Anterior cingulate cortex (tissue), 58 donors: Measurements from ENCODE around the gene RRBP1.
A peak's percentile ranks its signal among the peaks of the same experiment; 100 is the strongest.
"Not testable (repeated sequence)": the region's sequence is repeated elsewhere in the genome, so short reads cannot be mapped to it uniquely, and the experiment has no call there.

Experiments
- DNase-seq, 58 donors: peaks; one replicate each; lab custom pipeline; 2025; lab: John Stamatoyannopoulos, UW

The RRBP1 gene

DNA sequence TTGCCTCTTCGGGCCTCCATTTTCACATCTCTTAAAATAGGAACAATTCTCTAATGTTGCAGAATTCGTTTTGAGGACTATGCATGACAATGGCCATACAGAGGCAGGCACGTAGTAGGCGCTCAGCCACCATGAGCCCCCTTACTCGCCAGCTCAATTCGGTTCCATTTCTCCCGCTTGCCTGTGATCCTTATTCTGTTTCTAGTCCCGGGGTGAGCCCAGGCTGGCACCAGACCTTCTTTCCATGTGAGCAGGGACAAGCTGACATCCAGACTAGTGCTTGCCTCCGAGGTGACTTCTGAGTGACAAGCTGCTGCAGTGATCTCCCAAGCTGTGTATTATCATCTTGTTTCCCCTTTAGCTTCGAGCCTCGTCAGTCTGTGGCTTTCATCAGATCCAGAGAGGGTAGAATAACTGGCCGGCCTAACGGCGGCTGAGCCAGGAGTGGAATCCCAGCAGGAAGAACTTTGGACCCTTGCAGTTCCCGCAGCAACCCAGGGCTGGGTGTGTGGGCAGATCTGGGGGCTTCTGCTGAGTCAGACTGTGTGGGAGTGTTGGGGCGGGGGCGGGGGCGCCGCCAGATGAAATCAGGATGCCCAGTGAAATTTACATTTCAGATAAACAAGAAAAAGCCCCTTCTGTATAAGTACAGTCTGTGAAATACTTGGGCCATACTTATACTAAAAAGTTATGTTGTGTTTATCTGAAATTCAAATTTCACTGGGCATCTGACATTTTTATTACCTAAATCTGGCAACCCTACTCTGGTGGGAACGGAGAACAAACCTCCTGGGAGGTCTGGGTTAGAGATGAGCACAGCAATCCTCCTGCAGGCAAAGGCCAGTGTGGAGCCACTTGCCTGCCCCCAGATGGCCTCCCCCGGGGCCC lies 28.6 kb upstream of the RRBP1 start:
- no peak for DNase-seq

DNA sequence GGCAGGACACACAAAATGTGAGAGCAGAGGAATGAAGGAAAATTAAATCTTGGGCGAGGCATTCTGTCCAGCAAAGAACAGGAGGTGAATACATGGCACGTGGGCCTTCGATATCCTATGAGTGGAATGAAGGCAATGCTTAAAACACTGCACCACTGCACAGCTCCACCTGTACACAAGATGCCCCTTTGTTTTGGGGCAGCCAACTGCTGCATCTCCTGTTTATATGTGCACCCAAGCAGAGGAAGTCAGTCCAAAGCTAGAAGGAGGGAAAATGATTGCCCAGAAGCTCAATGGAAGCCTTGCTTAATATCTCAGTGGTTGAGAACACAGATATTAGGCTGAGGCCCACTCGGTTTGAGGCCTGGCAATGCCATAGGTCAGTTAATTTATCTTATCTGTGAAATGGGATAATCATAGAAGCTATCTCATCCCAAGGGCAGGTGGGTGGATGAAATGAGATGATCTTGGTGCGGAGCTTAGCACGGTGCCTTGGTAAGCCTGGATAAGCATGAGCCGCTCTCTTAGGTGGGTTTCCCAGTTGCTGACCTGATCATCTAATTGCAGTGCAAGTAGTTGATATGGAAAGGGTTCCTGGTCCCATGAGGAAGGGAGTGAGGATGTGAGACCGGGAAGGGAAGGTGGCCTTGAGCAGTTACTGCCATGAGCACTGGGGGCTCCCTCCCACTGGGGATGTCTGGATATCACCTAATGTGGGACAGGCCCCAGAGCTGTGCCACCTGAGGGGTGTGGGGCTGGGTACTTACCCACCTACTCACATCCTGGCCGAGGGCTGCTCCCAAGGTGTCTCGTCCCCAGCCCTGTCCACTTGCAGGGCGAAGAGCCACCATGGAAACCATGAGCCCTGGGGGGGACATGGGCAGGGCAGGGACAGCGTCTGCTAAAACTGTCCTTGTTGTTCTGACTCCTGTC lies 27.6 kb upstream of the RRBP1 start:
- no peak for DNase-seq

DNA sequence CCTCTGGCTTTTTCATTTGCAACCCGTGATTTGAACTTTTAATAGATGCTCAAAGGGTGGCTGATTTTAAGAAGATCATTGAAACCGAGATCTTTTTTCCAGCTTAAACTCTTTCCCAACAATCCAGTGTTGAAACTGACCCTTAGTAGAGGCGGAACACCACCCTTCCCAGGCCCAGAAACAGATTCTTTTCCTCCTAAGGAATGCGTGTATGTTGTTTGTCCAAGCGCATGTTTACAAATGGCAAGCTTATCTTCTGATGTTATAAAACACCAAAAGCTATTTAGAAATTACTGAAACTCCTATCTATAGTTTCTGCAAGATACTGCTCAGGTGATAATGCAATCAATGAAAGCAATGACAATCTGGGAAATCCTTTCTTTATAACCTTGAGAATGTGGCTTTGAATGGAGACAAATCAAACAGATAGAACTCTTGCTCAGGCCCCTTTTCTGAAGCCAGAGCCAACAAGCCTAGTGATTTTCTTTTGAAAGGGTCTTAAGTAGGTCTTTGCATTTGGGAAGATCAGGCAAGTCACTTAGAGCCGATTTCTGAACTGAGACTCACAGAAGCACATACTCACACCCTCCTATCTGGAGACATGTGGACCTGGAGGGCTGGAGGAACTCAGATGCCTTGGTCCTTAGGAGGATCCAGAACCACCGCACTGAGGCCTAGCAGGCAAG lies 26.8 kb upstream of the RRBP1 start:
- no peak for DNase-seq

DNA sequence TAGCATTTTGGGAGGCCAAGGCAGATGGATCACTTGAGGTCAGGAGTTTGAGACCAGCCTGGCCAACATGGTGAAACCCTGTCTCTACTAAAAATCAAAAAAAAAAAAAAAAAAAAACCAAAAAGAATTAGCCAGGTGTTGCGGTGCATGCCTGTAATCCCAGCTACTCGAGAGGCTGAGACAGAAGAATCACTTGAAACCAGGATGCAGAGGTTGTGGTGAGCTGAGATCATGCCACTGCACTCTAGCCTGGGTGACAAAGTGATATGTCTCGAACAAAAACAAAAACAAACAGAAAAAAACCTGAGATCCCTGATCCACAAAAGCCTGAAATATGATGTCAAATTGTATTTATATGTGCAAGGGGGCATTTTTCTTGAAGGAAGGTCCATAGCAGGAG lies 25.9 kb upstream of the RRBP1 start:
- DNase-seq, result not testable (repeated sequence)

DNA sequence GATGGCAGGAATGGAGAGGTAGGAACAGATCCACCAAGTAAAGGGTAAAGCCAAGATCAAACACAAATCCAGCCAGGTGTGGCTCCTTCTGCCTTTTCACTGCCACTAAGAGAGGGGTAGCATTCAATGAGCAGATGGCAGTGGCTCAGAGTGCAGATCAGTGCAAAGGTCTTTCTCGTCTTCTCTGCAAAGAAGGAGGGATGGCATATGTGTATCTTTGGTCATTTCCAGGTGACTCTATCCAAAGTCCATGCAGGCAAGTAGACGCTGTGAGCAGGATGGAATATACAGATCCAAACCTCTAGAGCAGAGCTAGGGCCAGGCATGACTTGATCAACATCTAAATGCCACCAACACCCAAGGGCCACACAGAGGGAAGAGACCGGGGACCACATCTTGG lies 24.6 kb upstream of the RRBP1 start:
- no peak for DNase-seq

DNA sequence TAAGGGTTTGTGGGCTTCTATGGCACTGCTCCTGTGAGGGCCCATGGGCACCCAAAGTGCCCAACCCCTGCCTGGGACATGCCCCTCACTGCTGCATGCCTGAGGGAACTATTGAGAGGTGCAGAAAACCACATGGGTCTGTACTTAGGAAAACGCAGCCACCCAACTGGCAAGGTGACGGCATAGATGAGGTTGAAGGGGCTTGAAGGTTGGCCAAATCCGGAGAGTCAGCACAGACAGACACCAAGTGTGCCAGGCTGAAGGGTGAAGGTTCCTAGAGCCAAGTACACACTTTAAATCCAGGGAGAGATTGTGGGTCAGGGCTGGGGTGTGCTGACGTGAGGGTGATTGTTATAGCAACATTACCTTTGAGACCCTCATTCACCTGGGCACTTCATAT lies 23.9 kb upstream of the RRBP1 start:
- DNase-seq, result no peak

DNA sequence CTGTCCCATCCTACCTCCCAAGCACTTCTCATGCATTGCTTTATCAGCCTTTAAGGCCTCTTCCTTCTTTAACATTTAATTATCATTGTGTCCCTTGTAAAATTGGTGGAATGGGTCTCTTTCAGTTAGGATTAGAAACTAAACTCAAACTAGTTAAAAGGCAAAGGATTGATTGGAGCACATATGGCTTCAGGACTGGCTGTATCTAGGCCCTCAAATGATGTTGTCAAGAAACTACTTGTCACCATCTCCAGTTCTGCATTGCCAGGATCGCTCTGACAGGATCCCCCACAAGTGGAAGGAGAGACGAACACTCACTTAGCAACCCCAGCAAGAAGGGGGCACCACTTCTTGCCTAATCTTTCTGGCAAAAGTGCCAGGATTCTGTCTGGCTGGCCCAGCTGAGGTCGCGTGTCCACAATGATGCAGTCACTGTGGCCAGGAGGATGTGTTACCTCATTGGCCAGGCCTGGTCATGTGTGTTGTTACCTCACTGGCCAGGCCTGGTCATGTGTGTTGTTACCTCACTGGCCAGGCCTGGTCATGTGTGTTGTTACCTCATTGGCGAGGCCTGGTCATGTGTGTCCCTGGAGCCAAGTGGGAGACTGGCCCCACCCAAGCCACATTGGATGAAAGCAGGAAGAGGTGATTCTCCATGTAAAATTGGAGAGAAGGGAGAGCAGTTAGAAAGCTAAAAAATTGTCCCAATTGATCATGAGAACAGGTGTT lies 22.7 kb upstream of the RRBP1 start:
- DNase-seq, result no peak

DNA sequence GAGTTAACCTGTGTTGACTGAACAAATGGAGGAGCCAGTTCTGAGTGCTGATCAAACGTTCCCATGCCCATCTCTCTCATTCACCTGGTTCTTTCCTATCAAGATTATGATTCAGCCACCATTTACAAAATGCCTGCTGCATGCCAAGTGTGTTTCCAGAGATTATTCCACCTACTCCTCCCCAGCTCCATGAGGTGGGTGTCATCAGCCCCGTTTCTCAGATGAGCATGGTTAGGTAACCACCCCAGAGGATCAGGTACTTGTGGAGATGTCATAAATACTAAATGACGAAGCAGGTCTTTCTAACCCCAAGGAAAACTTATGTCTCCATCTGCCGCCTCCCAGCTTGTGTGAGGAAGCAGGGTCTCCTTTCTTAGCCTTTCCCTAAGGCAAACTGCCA lies 19.8 kb upstream of the RRBP1 start:
- DNase-seq, result no peak

DNA sequence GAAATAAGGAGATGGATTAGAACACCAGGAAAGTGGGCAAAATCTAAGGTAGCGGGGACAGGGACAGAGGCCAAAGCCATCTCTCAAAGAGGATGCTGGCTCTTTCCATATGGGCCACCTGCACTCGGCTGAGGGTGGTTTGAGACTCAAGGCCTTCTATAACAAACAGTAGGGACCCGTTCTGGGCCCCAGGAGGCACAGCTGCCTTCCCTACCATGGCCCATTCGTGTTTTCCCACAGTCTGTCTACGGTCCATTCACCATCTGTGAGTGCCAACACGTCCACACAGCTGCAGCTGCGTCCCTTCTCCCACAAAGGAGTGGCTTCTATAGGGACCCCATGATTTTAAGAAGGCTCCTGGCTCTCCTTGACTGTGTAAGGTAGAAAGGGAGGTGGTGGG lies 18.6 kb upstream of the RRBP1 start:
- DNase-seq, result no peak

DNA sequence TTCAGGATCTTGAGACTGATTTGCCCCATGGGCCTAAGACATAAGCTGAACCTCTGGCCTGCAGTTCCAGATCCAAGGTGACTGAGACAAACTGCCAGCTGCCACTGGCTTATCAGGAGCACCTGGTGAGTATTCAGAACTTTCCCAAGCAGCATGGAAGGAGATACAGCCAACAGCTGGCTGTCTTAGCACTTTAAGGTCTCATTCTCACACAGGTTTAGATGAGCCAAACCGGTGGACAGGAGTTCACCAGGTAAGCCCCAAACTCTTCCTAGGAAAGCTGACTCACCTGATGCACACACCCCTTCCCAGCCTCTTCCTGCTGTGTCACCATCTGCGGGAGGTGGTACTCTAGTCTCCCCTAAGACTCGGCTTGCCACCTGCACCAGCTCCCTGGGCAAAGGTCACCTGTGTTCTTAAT lies 17.9 kb upstream of the RRBP1 start, which contains the start of gene BANF2:
Gene BANF2 (plus strand): TSS at position 36 of the 421 bp plus-strand sequence. CDS start 25,060 bp downstream, outside the sequence.
- DNase-seq, result no peak

DNA sequence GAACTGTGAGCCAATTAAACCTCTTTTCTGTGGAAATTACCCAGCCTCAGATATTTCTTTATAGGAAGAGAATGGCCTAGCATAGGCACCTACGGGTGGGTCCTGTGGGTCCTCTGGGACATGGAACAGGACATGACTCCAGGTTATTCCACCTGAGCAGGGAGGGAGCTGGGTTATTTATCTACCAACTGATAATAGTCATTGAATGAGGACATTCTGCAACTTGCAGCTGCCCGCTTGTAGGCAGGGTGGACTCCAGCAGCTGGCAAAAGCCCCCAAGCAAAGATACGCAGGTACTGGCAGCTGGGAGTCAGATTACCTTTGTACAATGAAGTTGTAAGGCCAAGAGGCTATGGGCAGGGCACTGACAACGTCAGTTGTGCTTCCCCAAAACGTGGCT lies 16.3 kb upstream of the RRBP1 start:
- DNase-seq, result no peak

DNA sequence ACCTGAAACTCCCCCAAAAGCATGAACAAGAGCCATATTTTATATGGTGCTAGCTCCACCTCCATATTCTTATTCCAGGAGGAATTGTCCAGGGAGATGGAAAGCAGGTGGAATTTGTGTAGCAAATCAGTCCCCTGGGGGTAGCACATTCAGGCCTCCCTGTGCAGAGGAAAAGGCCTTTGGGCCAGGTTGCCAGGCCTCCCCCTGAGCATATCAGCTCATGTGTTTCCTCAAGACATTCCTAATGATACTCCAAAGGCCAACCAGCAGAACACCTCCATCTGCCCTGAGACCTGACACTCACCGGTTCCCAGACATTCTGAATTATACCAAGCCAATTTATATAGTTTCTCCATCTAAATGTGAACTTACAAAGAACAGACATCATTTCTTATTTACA lies 15.1 kb upstream of the RRBP1 start:
- no peak for DNase-seq

DNA sequence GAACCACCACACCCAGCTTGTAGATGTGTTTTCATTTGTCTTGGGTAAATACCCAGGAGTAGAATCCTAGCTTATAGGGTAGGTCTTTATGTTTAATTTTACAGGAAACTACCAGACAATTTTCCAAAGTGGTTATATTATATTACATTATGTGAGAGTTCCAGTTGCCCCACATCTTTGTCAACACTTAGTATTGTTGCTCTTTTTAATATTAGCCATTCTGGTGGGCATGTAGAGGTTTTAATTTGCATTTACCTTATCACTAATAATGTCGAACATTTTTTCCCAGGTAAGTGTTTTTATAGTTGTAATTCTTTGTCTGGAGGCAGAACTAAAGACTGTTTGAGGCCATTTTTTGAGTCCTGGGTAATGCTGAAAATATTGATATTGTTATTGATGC lies 14.2 kb upstream of the RRBP1 start:
- no peak for DNase-seq

DNA sequence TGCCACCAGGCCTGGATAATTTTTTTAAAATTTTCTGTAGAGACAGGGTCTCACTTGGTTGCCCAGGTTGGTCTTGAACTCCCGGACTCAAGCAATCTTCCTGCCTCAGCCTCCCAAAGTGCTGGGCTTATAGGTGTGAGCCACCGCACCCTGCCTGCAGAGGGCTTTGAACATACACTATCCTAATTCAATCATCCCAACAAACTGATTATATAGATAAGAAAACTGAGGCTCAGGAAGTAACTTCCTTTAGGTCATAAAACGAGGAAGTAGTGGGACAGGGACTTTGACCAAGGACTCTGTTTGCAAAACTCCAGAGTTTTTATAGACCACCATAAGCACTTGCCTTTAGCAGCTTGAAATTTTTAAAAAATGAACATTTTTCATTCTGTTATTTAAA lies 12.7 kb upstream of the RRBP1 start:
- DNase-seq, result no peak

DNA sequence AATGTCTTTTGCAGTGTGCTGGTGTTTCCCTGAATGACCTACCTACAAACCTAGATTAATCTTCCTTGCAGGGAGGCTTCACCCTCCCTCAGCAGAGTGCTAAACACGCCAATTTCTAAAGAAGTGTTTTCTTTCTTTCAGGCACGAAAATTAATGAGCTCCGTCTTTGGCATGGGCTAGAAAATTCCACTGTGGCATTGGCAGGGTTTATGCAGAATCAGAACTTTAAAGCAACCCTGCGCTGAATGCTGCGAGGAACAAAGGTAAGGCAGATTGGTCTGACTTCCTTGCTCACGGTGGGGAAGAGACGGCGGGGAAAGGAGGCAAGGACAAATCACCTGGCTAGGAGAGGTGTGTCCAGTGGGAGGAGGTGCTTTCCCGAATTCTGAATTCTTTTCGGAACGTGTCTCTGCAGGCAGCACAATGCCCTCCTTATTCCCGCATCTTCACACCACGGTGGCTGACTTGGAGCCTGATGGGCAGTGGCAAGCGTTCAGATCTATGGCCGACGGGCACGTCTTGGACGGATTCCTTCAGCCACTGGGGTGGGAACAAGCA lies 11.5 kb upstream of the RRBP1 start:
- DNase-seq, result peak in 11 of 58 donors; percentile 5 to 65 (median 10)

DNA sequence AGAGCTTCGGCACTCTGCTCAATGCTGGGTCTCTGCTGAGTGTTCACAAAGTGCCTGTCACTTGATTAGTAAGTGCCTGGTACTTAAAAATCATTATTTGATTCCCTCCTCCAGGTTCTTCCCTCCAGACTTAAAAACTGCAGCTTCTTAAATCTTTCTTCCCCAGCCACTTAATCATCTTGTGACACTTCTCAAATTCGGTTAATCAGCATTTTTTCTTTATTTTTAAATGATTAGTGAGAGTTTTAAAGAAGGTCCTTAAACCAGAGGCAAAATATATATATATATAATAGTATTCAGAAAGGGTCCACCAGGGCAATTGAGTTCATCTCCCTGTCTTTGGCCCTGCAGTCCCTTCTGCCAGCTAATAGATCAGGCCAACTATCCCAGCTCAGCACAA lies 9.7 kb upstream of the RRBP1 start:
- DNase-seq, result no peak

DNA sequence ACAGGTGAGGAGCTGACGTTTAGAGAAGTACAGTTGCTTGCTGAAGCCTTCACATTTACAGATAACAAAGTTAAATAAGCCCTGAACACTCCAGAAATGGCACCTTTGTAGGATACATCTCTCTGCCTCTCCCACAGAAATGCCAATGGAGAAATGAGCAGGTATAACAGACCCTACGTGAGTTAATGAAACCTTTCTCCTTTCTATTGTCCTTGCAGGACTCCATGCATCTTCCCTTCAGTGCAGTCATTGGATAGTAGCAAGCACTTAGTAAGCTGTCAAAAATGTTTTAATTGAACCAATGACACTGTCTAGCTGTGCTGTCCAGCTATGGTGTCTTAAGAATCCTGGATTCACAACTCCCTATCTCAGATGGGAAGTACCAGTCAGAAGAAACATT lies 8.1 kb upstream of the RRBP1 start:
- DNase-seq, result no peak

DNA sequence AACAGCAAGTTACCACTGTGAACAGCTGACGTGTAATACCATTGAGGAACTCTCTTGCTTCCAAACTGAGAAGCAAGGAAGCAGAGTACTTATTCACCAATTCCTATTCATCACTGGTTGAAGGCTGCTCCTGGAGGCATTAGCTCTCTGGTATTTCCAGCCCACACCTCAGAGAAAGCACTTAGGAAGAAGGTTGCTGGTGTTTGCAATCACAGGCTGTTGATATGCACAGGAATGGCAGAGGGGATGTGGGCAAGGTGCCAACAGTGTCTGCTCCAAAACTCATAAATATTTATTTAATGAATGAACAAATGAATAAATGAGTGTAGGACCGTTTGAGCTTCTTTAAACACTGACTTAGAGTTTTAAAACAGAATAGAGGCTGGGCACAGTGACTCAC lies 6.9 kb upstream of the RRBP1 start:
- no peak for DNase-seq

DNA sequence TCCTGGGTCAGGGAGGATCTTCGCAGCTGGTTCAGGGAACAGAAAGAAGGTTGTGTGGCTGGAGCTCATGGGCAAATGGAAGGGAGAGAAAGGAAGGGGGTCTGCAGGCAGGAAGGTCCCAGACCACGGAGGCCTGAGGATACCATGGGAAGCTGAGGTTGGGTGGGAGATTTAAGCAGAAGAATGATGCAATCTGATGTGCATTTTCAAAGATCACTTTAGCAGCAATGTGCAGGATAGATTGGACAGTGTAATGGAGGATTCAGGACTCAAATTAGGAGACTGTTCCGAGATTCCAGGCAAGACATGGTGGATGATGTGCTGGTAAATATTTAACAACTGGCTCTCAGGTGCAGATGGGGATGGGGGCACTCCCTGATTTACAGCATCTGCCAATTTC lies 5.8 kb upstream of the RRBP1 start:
- no peak for DNase-seq

DNA sequence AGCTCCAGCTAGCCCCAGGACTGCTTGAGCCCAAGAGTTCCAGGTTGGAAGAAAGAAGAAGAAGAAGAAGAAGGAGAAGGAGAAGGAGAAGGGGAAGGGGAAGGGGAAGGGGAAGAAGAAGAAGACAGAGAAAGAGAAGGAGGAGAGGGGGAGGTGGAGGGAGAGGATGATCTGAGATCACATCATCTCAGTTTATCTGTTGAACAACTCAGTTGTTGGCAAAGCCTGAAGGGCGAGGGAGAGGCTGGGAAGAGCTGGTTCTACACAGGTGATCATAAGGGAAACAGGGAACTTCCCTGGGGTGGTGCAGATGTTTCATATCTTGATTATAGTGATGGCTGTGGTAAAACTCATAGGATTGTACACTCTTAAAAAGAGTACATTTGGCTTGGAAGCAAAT lies 3.1 kb upstream of the RRBP1 start:
- DNase-seq, result no peak
